ENCODE results near the gene NLGN4X.

GRCh38 chrX:5907207-5907606 is 321.5 kb downstream of the NLGN4X start:
- TF ChIP-seq, protein P1, sequence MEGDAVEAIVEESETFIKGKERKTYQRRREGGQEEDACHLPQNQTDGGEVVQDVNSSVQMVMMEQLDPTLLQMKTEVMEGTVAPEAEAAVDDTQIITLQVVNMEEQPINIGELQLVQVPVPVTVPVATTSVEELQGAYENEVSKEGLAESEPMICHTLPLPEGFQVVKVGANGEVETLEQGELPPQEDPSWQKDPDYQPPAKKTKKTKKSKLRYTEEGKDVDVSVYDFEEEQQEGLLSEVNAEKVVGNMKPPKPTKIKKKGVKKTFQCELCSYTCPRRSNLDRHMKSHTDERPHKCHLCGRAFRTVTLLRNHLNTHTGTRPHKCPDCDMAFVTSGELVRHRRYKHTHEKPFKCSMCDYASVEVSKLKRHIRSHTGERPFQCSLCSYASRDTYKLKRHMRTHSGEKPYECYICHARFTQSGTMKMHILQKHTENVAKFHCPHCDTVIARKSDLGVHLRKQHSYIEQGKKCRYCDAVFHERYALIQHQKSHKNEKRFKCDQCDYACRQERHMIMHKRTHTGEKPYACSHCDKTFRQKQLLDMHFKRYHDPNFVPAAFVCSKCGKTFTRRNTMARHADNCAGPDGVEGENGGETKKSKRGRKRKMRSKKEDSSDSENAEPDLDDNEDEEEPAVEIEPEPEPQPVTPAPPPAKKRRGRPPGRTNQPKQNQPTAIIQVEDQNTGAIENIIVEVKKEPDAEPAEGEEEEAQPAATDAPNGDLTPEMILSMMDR (IDR thresholded peaks at IDR 0.05; ENCODE audit: insufficient read depth, low read length, poor library complexity, severe bottlenecking): no peak
- no peak for TF ChIP-seq EZH2phosphoT487 (conservative IDR thresholded peaks at IDR 0.05; ENCODE audit: low read length)

Data from SU-DHL-6 (cell line).